Ovary (tissue), 3 donors: Measurements from ENCODE around the gene COQ4.

Experiments used
- EP300 ChIP-seq: sonication (generic); formaldehyde crosslinking; IDR thresholded peaks from one replicate; pipeline ENCODE4 v1.6.1; 2017; ENCODE audit warnings: antibody characterized with exemption
- POLR2A ChIP-seq: fragments of 450-650 bp; IDR thresholded peaks from one replicate; pipeline ENCODE4 v1.6.1; 2017; ENCODE audit warnings: antibody characterized with exemption, mild to moderate bottlenecking, moderate library complexity
- TF ChIP-seq, protein P1 (sequence below), 3 donors: fragments of 450-650 bp in 2 of 3; fragments of 200-600 bp in 1 of 3; IDR thresholded peaks; one replicate each; pipeline versions ENCODE4 v1.5.1 to v1.8.0; 2016 to 2022; ENCODE audit warnings: antibody characterized with exemption in 3 of 3, mild to moderate bottlenecking in 1 of 3
- donor health status: DM: no; HTN: no; CAD: no.

GRCh38 chr9:128314697-128315096, 7.9 kb upstream of the COQ4 start:
- TF ChIP-seq, protein P1, sequence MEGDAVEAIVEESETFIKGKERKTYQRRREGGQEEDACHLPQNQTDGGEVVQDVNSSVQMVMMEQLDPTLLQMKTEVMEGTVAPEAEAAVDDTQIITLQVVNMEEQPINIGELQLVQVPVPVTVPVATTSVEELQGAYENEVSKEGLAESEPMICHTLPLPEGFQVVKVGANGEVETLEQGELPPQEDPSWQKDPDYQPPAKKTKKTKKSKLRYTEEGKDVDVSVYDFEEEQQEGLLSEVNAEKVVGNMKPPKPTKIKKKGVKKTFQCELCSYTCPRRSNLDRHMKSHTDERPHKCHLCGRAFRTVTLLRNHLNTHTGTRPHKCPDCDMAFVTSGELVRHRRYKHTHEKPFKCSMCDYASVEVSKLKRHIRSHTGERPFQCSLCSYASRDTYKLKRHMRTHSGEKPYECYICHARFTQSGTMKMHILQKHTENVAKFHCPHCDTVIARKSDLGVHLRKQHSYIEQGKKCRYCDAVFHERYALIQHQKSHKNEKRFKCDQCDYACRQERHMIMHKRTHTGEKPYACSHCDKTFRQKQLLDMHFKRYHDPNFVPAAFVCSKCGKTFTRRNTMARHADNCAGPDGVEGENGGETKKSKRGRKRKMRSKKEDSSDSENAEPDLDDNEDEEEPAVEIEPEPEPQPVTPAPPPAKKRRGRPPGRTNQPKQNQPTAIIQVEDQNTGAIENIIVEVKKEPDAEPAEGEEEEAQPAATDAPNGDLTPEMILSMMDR (IDR thresholded peaks at IDR 0.05): no peak
- TF ChIP-seq POLR2A (no peak), EP300 (no peak)
